H9 (cell line): ENCODE results near the gene ABCC2. TPM values are rescaled to one million over a fixed set of nuclear protein-coding genes. Genes with fewer than 3 reads are reported as not detected.

Experiments
- DNase-seq: peaks from one replicate; pipeline ENCODE4 v3.0.0-alpha.2; 2017
- H2AFZ ChIP-seq: one replicate; pipeline ENCODE4 v1.6.1; 2013; ENCODE audit warnings: mild to moderate bottlenecking, low read length, control low read depth, moderate library complexity
- H2AK5ac ChIP-seq: 2 replicates; pipeline ENCODE4 v1.6.1; 2013; ENCODE audit warnings: low read length, control low read depth, mixed read lengths; ENCODE audit not compliant: insufficient read length
- H2BK120ac ChIP-seq: one replicate; pipeline ENCODE4 v1.6.1; 2013; ENCODE audit warnings: low read depth, mild to moderate bottlenecking, low read length, control low read depth, inconsistent platforms; ENCODE audit not compliant: poor library complexity, severe bottlenecking
- H2BK12ac ChIP-seq: 2 replicates; pipeline ENCODE4 v1.6.1; 2013; ENCODE audit warnings: low read length, control low read depth, mixed read lengths, low read depth; ENCODE audit not compliant: insufficient read length
- H2BK15ac ChIP-seq: 2 replicates; pipeline ENCODE4 v1.6.1; 2013; ENCODE audit warnings: low read depth, low read length, control low read depth
- H2BK20ac ChIP-seq: one replicate; pipeline ENCODE4 v1.6.1; 2013; ENCODE audit warnings: low read depth, mild to moderate bottlenecking, low read length, control low read depth, inconsistent platforms; ENCODE audit not compliant: poor library complexity, severe bottlenecking
- H2BK5ac ChIP-seq: 2 replicates; pipeline ENCODE4 v1.6.1; 2013; ENCODE audit warnings: low read length, control low read depth, mixed read lengths; ENCODE audit not compliant: insufficient read length
- H3K14ac ChIP-seq: 2 replicates; pipeline ENCODE4 v1.6.1; 2013; ENCODE audit warnings: low read length, control low read depth; ENCODE audit not compliant: insufficient read depth
- H3K18ac ChIP-seq: 2 replicates; pipeline ENCODE4 v1.6.1; 2013; ENCODE audit warnings: low read depth, mild to moderate bottlenecking, mixed read lengths, low read length, control low read depth; ENCODE audit not compliant: insufficient read length
- H3K23ac ChIP-seq: 2 replicates; pipeline ENCODE4 v1.6.1; 2013; ENCODE audit warnings: low read length, control low read depth, mixed read lengths, low read depth; ENCODE audit not compliant: insufficient read length
- H3K23me2 ChIP-seq: 2 replicates; pipeline ENCODE4 v1.6.1; 2013; ENCODE audit warnings: low read depth, mild to moderate bottlenecking, mixed read lengths, low read length, control low read depth; ENCODE audit not compliant: insufficient read length, poor library complexity, severe bottlenecking
- H3K27ac ChIP-seq: 2 replicates; pipeline ENCODE4 v1.5.1; 2013; ENCODE audit warnings: low read length, control low read depth, mixed read lengths, low read depth; ENCODE audit not compliant: insufficient read length
- H3K27me3 ChIP-seq: 2 replicates; pipeline ENCODE4 v1.6.1; 2013; ENCODE audit warnings: low read length, control low read depth, inconsistent platforms; ENCODE audit not compliant: insufficient read depth
- H3K4ac ChIP-seq: 2 replicates; pipeline ENCODE4 v1.6.1; 2013; ENCODE audit warnings: low read depth, mild to moderate bottlenecking, control low read depth, inconsistent platforms, low read length, moderate library complexity
- H3K4me1 ChIP-seq: 2 replicates; pipeline ENCODE4 v1.6.1; 2013; ENCODE audit warnings: low read length, control low read depth, inconsistent platforms; ENCODE audit not compliant: insufficient read depth
- H3K4me2 ChIP-seq: 2 replicates; pipeline ENCODE4 v1.6.1; 2013; ENCODE audit warnings: low read length, control low read depth, mixed read lengths; ENCODE audit not compliant: insufficient read length, insufficient read depth
- H3K56ac ChIP-seq: 2 replicates; pipeline ENCODE4 v1.6.1; 2013; ENCODE audit warnings: low read depth, mild to moderate bottlenecking, mixed read lengths, low read length, control low read depth; ENCODE audit not compliant: insufficient read length
- H3K79me1 ChIP-seq: 2 replicates; pipeline ENCODE4 v1.6.1; 2013; ENCODE audit warnings: low read depth, mild to moderate bottlenecking, moderate library complexity, low read length, control low read depth, inconsistent platforms; ENCODE audit not compliant: insufficient read depth, poor library complexity, severe bottlenecking
- H3K79me2 ChIP-seq: 2 replicates; pipeline ENCODE4 v1.6.1; 2013; ENCODE audit warnings: low read length, control low read depth, inconsistent platforms; ENCODE audit not compliant: insufficient read depth
- H3K9ac ChIP-seq: 2 replicates; pipeline ENCODE4 v1.6.1; 2013; ENCODE audit warnings: low read length, control low read depth, mixed read lengths; ENCODE audit not compliant: insufficient read length; ENCODE audit errors: extremely low read depth
- H3K9me3 ChIP-seq: one replicate; pipeline ENCODE4 v1.6.1; 2013; ENCODE audit warnings: low read depth, low read length, inconsistent platforms; ENCODE audit not compliant: control insufficient read depth
- H3T11ph ChIP-seq: one replicate; pipeline ENCODE4 v1.6.1; 2013; ENCODE audit warnings: mild to moderate bottlenecking, low read length, control low read depth, inconsistent platforms
- H4K20me1 ChIP-seq: one replicate; pipeline ENCODE4 v1.6.1; 2013; ENCODE audit not compliant: control insufficient read depth, insufficient read length, insufficient read depth
- H4K5ac ChIP-seq: 2 replicates; pipeline ENCODE4 v1.6.1; 2013; ENCODE audit warnings: low read depth, mild to moderate bottlenecking, mixed read lengths, low read length, control low read depth; ENCODE audit not compliant: insufficient read length
- H4K8ac ChIP-seq: replicated peaks from 2 replicates; pipeline ENCODE4 v1.6.1; 2013; ENCODE audit warnings: low read length, control low read depth, mixed read lengths, low read depth; ENCODE audit not compliant: insufficient read length
- H4K91ac ChIP-seq: 2 replicates; pipeline ENCODE4 v1.6.1; 2013; ENCODE audit warnings: low read depth, mild to moderate bottlenecking, moderate library complexity, mixed read lengths, low read length, control low read depth; ENCODE audit not compliant: insufficient read length
- H3K27ac Mint-ChIP-seq, 3 experiments: 2 replicates in 2 of 3; 3 replicates in 1 of 3; pipeline ENCODE4 v1.8.0; 2020 to 2021; ENCODE audit warnings: mixed read lengths in 3 of 3, mild to moderate bottlenecking in 1 of 3, moderate library complexity in 1 of 3
- H3K27me3 Mint-ChIP-seq: 2 replicates; pipeline ENCODE4 v1.8.0; 2021; ENCODE audit warnings: low read depth, mild to moderate bottlenecking, moderate library complexity, mixed read lengths
- H3K36me3 Mint-ChIP-seq, 3 experiments: 2 replicates in 2 of 3; 3 replicates in 1 of 3; pipeline ENCODE4 v1.8.0; 2020 to 2021; ENCODE audit warnings: low read depth in 3 of 3, mixed read lengths in 3 of 3; ENCODE audit not compliant: insufficient read depth in 1 of 3
- H3K4me1 Mint-ChIP-seq, 2 experiments: 2 replicates each; pipeline ENCODE4 v1.8.0; 2020; ENCODE audit warnings: mixed read lengths in 2 of 2
- H3K4me3 Mint-ChIP-seq, 2 experiments: 2 replicates in 1 of 2; 3 replicates in 1 of 2; pipeline ENCODE4 v1.8.0; 2020 to 2021; ENCODE audit warnings: mild to moderate bottlenecking in 2 of 2, mixed read lengths in 2 of 2, moderate library complexity in 1 of 2
- H3K9me3 Mint-ChIP-seq, 2 experiments: 2 replicates in 1 of 2; 3 replicates in 1 of 2; pipeline ENCODE4 v1.8.0; 2020; ENCODE audit warnings: mild to moderate bottlenecking in 2 of 2, mixed read lengths in 2 of 2, moderate library complexity in 1 of 2
- total RNA-seq: library from RNA; stranded (reverse); gene quantifications from 2 replicates; pipeline ENCODE4 v1.2.1, GENCODE V29; 2021
- TF ChIP-seq, protein P1 (sequence below): fragments of 200-600 bp; sonication (generic); conservative IDR thresholded peaks from 3 replicates; pipeline ENCODE4 v1.8.0; 2021; ENCODE audit warnings: antibody characterized with exemption, mild to moderate bottlenecking

ABCC2 gene
- total RNA-seq, 1 experiment from 2014 or later: 0.68 TPM

DNA sequence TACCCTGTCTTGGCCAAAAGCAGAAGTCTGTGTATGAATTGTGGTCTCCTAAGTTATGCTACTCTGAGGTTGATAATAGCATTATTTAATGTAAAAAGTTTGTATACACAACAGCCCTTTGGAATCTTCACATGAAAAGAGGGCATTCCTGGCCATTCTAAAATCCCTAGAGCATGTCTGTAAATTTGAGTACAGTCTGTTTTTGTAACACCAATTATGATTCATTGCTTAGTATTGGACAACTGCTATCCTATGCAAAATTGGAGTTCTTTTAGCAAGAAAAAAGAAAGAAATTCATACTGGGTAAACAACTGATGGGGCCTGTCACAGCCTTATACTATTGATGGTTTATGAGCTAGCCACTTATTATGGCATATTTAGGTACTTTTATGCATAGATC is 40.2 kb upstream of the ABCC2 start:
- no peak overlapping the region for H3K18ac ChIP-seq
- no peak overlapping the region for H2AK5ac ChIP-seq
- DNase-seq: no peak
- no peaks in the 10 kb centered on the region for H4K20me1 ChIP-seq
- no peak overlapping the region for H2BK12ac ChIP-seq
- H3K27me3 ChIP-seq: no peaks in the 10 kb centered on the region
- H2BK120ac ChIP-seq: no peak overlapping the region
- no peak overlapping the region for H3K14ac ChIP-seq
- H3K4me1 Mint-ChIP-seq: no peaks in the 10 kb centered on the region
- H3K4me1 ChIP-seq: no peaks in the 10 kb centered on the region
- H4K8ac ChIP-seq: no peak overlapping the region
- H3K79me1 ChIP-seq: no peaks in the 10 kb centered on the region
- TF ChIP-seq, protein P1, sequence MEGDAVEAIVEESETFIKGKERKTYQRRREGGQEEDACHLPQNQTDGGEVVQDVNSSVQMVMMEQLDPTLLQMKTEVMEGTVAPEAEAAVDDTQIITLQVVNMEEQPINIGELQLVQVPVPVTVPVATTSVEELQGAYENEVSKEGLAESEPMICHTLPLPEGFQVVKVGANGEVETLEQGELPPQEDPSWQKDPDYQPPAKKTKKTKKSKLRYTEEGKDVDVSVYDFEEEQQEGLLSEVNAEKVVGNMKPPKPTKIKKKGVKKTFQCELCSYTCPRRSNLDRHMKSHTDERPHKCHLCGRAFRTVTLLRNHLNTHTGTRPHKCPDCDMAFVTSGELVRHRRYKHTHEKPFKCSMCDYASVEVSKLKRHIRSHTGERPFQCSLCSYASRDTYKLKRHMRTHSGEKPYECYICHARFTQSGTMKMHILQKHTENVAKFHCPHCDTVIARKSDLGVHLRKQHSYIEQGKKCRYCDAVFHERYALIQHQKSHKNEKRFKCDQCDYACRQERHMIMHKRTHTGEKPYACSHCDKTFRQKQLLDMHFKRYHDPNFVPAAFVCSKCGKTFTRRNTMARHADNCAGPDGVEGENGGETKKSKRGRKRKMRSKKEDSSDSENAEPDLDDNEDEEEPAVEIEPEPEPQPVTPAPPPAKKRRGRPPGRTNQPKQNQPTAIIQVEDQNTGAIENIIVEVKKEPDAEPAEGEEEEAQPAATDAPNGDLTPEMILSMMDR: no peak
- no peak overlapping the region for H3K4me2 ChIP-seq
- H3K36me3 Mint-ChIP-seq: peaks cover 46 to 86% (median 81%) of the 10 kb centered on the region in 3 experiments
- no peak overlapping the region for H4K91ac ChIP-seq
- H2BK15ac ChIP-seq: no peak overlapping the region
- no peak overlapping the region for H3K56ac ChIP-seq
- no peak overlapping the region for H2AFZ ChIP-seq
- no peak overlapping the region for H4K5ac ChIP-seq
- no peak overlapping the region for H3K4ac ChIP-seq
- no peak overlapping the region for H3K27ac ChIP-seq
- no peak overlapping the region for H3K27ac Mint-ChIP-seq
- H3K23me2 ChIP-seq: no peaks in the 10 kb centered on the region
- H3K9ac ChIP-seq: no peak overlapping the region
- H3T11ph ChIP-seq: no peak overlapping the region
- no peak overlapping the region for H3K4me3 Mint-ChIP-seq
- H3K9me3 Mint-ChIP-seq: peaks cover 3 to 7% of the 10 kb centered on the region in 2 experiments; a peak in 2 of 5 replicates
- no peak overlapping the region for H3K23ac ChIP-seq
- no peak overlapping the region for H2BK20ac ChIP-seq
- no peak overlapping the region for H2BK5ac ChIP-seq
- no peaks in the 10 kb centered on the region for H3K79me2 ChIP-seq
- H3K9me3 ChIP-seq: no peaks in the 10 kb centered on the region
- H3K27me3 Mint-ChIP-seq: no peaks in the 10 kb centered on the region
